ENCODE results near the gene ANGPTL8. TPM values are rescaled to one million over a fixed set of nuclear protein-coding genes. Genes with fewer than 3 reads are reported as not detected.

The ANGPTL8 gene
- total RNA-seq, 1 donor from 2014 or later: not detected

DNA sequence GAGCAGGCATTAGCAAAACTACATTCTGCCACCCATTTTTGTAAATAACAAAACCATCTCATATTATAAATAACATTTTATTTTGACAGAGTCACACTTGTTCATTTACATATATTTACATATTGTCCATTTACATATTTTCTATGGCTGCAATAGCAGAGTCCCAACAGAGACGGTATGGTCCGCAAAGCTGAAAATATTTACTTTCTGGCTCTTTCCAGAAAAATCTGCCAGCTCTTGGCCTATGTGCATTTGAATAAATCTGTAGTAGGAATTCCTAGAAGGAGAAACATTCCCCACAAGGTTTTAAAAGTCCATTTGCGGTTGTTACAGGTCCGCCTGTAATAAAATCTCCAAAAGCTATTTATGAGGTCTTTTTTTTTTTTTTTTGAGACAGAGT lies 50.8 kb downstream of the ANGPTL8 start:
- no peak overlapping the region for H3K27ac Mint-ChIP-seq (ENCODE audit: unreplicated experiment)
- no peak for DNase-seq (ENCODE audit: low read depth, low spot score)
- H3K4me3 Mint-ChIP-seq: no peak overlapping the region
- TF ChIP-seq, protein P1, sequence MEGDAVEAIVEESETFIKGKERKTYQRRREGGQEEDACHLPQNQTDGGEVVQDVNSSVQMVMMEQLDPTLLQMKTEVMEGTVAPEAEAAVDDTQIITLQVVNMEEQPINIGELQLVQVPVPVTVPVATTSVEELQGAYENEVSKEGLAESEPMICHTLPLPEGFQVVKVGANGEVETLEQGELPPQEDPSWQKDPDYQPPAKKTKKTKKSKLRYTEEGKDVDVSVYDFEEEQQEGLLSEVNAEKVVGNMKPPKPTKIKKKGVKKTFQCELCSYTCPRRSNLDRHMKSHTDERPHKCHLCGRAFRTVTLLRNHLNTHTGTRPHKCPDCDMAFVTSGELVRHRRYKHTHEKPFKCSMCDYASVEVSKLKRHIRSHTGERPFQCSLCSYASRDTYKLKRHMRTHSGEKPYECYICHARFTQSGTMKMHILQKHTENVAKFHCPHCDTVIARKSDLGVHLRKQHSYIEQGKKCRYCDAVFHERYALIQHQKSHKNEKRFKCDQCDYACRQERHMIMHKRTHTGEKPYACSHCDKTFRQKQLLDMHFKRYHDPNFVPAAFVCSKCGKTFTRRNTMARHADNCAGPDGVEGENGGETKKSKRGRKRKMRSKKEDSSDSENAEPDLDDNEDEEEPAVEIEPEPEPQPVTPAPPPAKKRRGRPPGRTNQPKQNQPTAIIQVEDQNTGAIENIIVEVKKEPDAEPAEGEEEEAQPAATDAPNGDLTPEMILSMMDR (conservative IDR thresholded peaks at IDR 0.05): no peak
- H3K4me1 Mint-ChIP-seq: peaks cover 9% of the 10 kb centered on the region
- no peaks in the 10 kb centered on the region for H3K36me3 Mint-ChIP-seq (ENCODE audit: low read depth)
- H3K27me3 Mint-ChIP-seq (ENCODE audit: low read depth): no peaks in the 10 kb centered on the region
- no peaks in the 10 kb centered on the region for H3K9me3 Mint-ChIP-seq

GRCh38 chr19:11291415-11291814 lies 52.0 kb downstream of the ANGPTL8 start:
- no peak for DNase-seq (ENCODE audit: low read depth, low spot score)
- Mint-ChIP-seq H3K4me3 (no peak overlapping the region), H3K36me3 (ENCODE audit: low read depth) (no peaks in the 10 kb centered on the region), H3K4me1 (peaks cover 9% of the 10 kb centered on the region), H3K27ac (ENCODE audit: unreplicated experiment) (no peak overlapping the region), H3K9me3 (no peaks in the 10 kb centered on the region), H3K27me3 (ENCODE audit: low read depth) (no peaks in the 10 kb centered on the region)
- TF ChIP-seq, protein P1 (conservative IDR thresholded peaks at IDR 0.05): no peak

Other genes starting within 250 kb of the ANGPTL8 start
- 141 and 152 TPM in 2 replicates for gene LDLR, start 150.2 kb upstream of the ANGPTL8 start, total RNA-seq
- 67.0 and 71.3 TPM in 2 replicates for gene SPC24, start 83.8 kb upstream of the ANGPTL8 start, total RNA-seq
- gene KANK2, start 42.1 kb upstream of the ANGPTL8 start, total RNA-seq: 32.1 and 34.2 TPM in 2 replicates
- gene DOCK6, start 22.9 kb downstream of the ANGPTL8 start, total RNA-seq: 34.7 and 40.6 TPM in 2 replicates
- gene TSPAN16, start 56.5 kb downstream of the ANGPTL8 start, total RNA-seq: not detected in 2 replicates
- 15.1 and 15.4 TPM in 2 replicates for gene RAB3D, start 100.0 kb downstream of the ANGPTL8 start, total RNA-seq
- 34.8 and 36.1 TPM in 2 replicates for gene TMEM205, start 106.6 kb downstream of the ANGPTL8 start, total RNA-seq
- gene CCDC159, start 106.9 kb downstream of the ANGPTL8 start, total RNA-seq: 7.0 and 10.3 TPM in 2 replicates
- gene PLPPR2, start 115.8 kb downstream of the ANGPTL8 start, total RNA-seq: 10.3 and 12.3 TPM in 2 replicates
- gene SWSAP1, start 135.0 kb downstream of the ANGPTL8 start, total RNA-seq: 2.9 and 3.5 TPM in 2 replicates
- gene EPOR, start 144.7 kb downstream of the ANGPTL8 start, total RNA-seq: 3.5 and 4.5 TPM in 2 replicates
- 0.30 and 0.55 TPM in 2 replicates for gene RGL3, start 179.7 kb downstream of the ANGPTL8 start, total RNA-seq
- gene ODAD3, start 195.5 kb downstream of the ANGPTL8 start, total RNA-seq: 2.2 and 3.1 TPM in 2 replicates
- gene PRKCSH, start 196.0 kb downstream of the ANGPTL8 start, total RNA-seq: 388 and 391 TPM in 2 replicates
- gene ELAVL3, start 241.4 kb downstream of the ANGPTL8 start, total RNA-seq: 39.7 and 42.8 TPM in 2 replicates